ENCODE results near the gene UGGT1.

Gene UGGT1

GRCh38 chr2:128057334-128057733 is 33.7 kb upstream of the UGGT1 start:
- DNase-seq (ENCODE audit: low spot score) = no peak
- no peak for TF ChIP-seq CTCF (IDR thresholded peaks at IDR 0.05; ENCODE audit: extremely low read depth, insufficient read depth, missing control alignments)
- in situ Hi-C loops (cut with MboI; ENCODE audit: low pct_unique_long_range_greater_than_20kb, low sequenced_read_pairs, unreplicated experiment) = no loop called here

DNA sequence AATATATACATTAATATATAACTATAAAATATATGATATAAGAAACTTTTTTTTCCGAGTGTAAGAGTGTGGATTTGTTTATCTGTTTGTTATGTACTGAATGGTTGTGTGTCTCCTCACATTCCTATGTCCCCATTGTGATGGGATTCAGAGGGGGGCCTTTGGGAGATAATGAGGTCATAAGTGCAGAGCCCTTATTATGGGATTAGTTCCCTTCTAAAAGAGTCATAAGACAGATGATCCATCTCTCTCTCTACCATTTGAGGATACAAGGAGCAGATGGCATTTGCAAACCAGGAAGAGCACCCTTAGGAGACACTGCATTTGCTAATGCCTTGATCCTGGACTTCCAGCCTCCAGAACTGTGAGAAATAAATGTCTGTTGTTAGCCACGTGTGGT is 32.9 kb upstream of the UGGT1 start:
- in situ Hi-C loops (cut with MboI; ENCODE audit: low pct_unique_long_range_greater_than_20kb, low sequenced_read_pairs, unreplicated experiment) = no loop called here
- DNase-seq (ENCODE audit: low spot score) = no peak
- no peak for TF ChIP-seq CTCF (IDR thresholded peaks at IDR 0.05; ENCODE audit: extremely low read depth, insufficient read depth, missing control alignments)

DNA sequence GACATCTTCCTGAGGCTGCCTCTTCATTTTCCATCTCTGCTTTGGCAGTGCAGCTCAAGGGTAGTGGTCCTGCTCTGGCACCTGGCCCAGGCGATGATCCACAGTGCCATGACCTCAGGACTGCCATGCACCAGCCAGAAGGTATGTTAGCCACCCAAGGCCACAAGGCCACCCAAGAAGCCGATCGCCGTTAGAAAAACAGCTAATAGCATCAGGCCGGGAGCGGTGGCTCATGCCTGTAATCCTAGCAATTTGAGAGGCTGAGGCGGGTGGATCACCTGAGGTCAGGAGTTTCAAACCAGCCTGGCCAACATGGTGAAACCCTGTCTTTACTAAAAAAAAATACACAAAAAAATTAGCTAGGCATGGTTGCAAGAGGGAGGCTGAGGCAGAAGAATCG is 28.4 kb upstream of the UGGT1 start:
- TF ChIP-seq CTCF (IDR thresholded peaks at IDR 0.05; ENCODE audit: extremely low read depth, insufficient read depth, missing control alignments) = no peak

GRCh38 chr2:128064353-128064752 is 26.6 kb upstream of the UGGT1 start:
- in situ Hi-C loops (cut with MboI; ENCODE audit: low pct_unique_long_range_greater_than_20kb, low sequenced_read_pairs, unreplicated experiment) = no loop called here
- DNase-seq (ENCODE audit: low spot score) = no peak
- TF ChIP-seq CTCF (IDR thresholded peaks at IDR 0.05; ENCODE audit: extremely low read depth, insufficient read depth, missing control alignments) = no peak

More for the DNA sequence above, 28.4 kb upstream of the UGGT1 start:
- in situ Hi-C loops (cut with MboI; ENCODE audit: low pct_unique_long_range_greater_than_20kb, low sequenced_read_pairs, unreplicated experiment) = no loop called here
- no peak for DNase-seq (ENCODE audit: low spot score)

GRCh38 chr2:128069769-128070168 is 21.2 kb upstream of the UGGT1 start:
- no peak for DNase-seq (ENCODE audit: low spot score)
- no peak for TF ChIP-seq CTCF (IDR thresholded peaks at IDR 0.05; ENCODE audit: extremely low read depth, insufficient read depth, missing control alignments)
- in situ Hi-C loops (cut with MboI; ENCODE audit: low pct_unique_long_range_greater_than_20kb, low sequenced_read_pairs, unreplicated experiment) = no loop called here

- no peak for DNase-seq (ENCODE audit: low spot score)
- TF ChIP-seq CTCF (IDR thresholded peaks at IDR 0.05; ENCODE audit: extremely low read depth, insufficient read depth, missing control alignments) = no peak
- in situ Hi-C loops (cut with MboI; ENCODE audit: low pct_unique_long_range_greater_than_20kb, low sequenced_read_pairs, unreplicated experiment) = no loop called here
Measured at GRCh38 chr2:128073278-128073677, 17.7 kb upstream of the UGGT1 start.
